H1 (cell line): ENCODE measurements around the gene ELOVL3. TPM values are rescaled to one million over a fixed set of nuclear protein-coding genes. Genes with fewer than 3 reads are reported as not detected.

Source experiments
- CTCF ChIA-PET: fragments of 300-600 bp; sonication (Branson Sonifier 250); formaldehyde crosslinking; loops from one replicate; lab custom pipeline; 2021; ENCODE audit not compliant: partially characterized antibody; lab: Charles Lee
- POLR2A ChIA-PET: fragments of 300-600 bp; sonication (Branson Sonifier 250); formaldehyde crosslinking; loops from one replicate; lab custom pipeline; 2021; ENCODE audit warnings: inconsistent platforms; ENCODE audit not compliant: partially characterized antibody; lab: Charles Lee
- DNase-seq, 2 experiments: peaks; one replicate each; pipeline versions ENCODE4 v3.0.0 to v3.0.0-alpha.2; 2010 to 2022; ENCODE audit warnings: low spot score in 2 of 2, low read depth in 1 of 2, mixed read lengths in 1 of 2
- FAIRE-seq: peaks from 2 replicates; lab custom pipeline; 2011; peaks lifted over from hg19 to GRCh38; lab: Jason Lieb, UNC
- H2AFZ ChIP-seq: 2 replicates; pipeline ENCODE4 v1.8.1; 2012; ENCODE audit warnings: low read length, inconsistent platforms
- H2AK5ac ChIP-seq: 2 replicates; pipeline ENCODE4 v1.6.1; 2013; ENCODE audit warnings: low read depth, low read length
- H2BK120ac ChIP-seq: replicated peaks from 2 replicates; pipeline ENCODE3; 2013; ENCODE audit warnings: low read depth, low read length, inconsistent platforms
- H2BK12ac ChIP-seq: 2 replicates; pipeline ENCODE4 v1.6.1; 2013; ENCODE audit warnings: low read depth, low read length
- H2BK15ac ChIP-seq: 2 replicates; pipeline ENCODE4 v1.6.1; 2013; ENCODE audit warnings: low read length
- H2BK20ac ChIP-seq: 2 replicates; pipeline ENCODE4 v1.6.1; 2013; ENCODE audit warnings: low read length
- H2BK5ac ChIP-seq: 2 replicates; pipeline ENCODE4 v1.6.1; 2013; ENCODE audit warnings: low read depth, low read length
- H3K14ac ChIP-seq: 2 replicates; pipeline ENCODE4 v1.6.1; 2013; ENCODE audit warnings: inconsistent platforms; ENCODE audit not compliant: insufficient read length
- H3K18ac ChIP-seq: 2 replicates; pipeline ENCODE4 v1.6.1; 2013; ENCODE audit warnings: low read length; ENCODE audit errors: extremely low read depth
- H3K23ac ChIP-seq: 2 replicates; pipeline ENCODE4 v1.6.1; 2013; ENCODE audit warnings: inconsistent platforms; ENCODE audit not compliant: insufficient read length
- H3K23me2 ChIP-seq: 2 replicates; pipeline ENCODE4 v1.6.1; 2013; ENCODE audit warnings: low read depth, low read length
- H3K27ac ChIP-seq: 2 replicates; pipeline ENCODE4 v1.6.1; 2011; ENCODE audit warnings: low read depth, low read length, inconsistent platforms
- H3K27me3 ChIP-seq, 4 experiments: replicated peaks in 1 of 4; 1 replicate in 1 of 4; 2 replicates in 3 of 4; pipeline versions ENCODE4 v1.6.1 to v1.8.1; 2011 to 2013; ENCODE audit warnings: low read length in 3 of 4, mild to moderate bottlenecking in 3 of 4, inconsistent platforms in 2 of 4, mixed read lengths in 2 of 4, moderate library complexity in 1 of 4; ENCODE audit not compliant: control insufficient read depth in 3 of 4, insufficient read depth in 3 of 4; ENCODE audit errors: extremely low read depth in 1 of 4
- H3K36me3 ChIP-seq, 4 experiments: 2 replicates each; pipeline versions ENCODE4 v1.6.1 to v1.8.1; 2011 to 2013; ENCODE audit warnings: mild to moderate bottlenecking in 4 of 4, low read length in 3 of 4, moderate library complexity in 2 of 4, control low read depth in 1 of 4, inconsistent platforms in 1 of 4; ENCODE audit not compliant: insufficient read depth in 4 of 4, control insufficient read depth in 2 of 4
- H3K4ac ChIP-seq: replicated peaks from 2 replicates; pipeline ENCODE3; 2013; ENCODE audit warnings: low read length, low read depth, mixed read lengths, inconsistent platforms; ENCODE audit not compliant: insufficient read length
- H3K4me1 ChIP-seq, 4 experiments: replicated peaks in 1 of 4; 1 replicate in 1 of 4; 2 replicates in 3 of 4; pipeline versions ENCODE4 v1.6.1 to v1.8.1; 2011 to 2013; ENCODE audit warnings: low read length in 3 of 4, inconsistent platforms in 2 of 4, mixed read lengths in 1 of 4; ENCODE audit not compliant: insufficient read depth in 4 of 4, control insufficient read depth in 3 of 4
- H3K4me2 ChIP-seq, 2 experiments: 2 replicates each; pipeline versions ENCODE4 v1.6.1 to v1.8.1; 2011 to 2013; ENCODE audit warnings: low read depth in 2 of 2, low read length in 2 of 2, control low read depth in 1 of 2, inconsistent platforms in 1 of 2, mild to moderate bottlenecking in 1 of 2; ENCODE audit not compliant: insufficient read depth in 1 of 2
- H3K4me3 ChIP-seq, 4 experiments: fragments of 200-600, 300-600 bp in 1 of 4; sonication (generic), shearing (Covaris generic), sonication (Bioruptor Twin) in 1 of 4; 2 replicates each; pipeline versions ENCODE4 v1.5.1 to v1.8.1; 2011 to 2016; ENCODE audit warnings: low read length in 4 of 4, low read depth in 3 of 4, control low read depth in 2 of 4, inconsistent platforms in 2 of 4, mild to moderate bottlenecking in 2 of 4, mixed read lengths in 1 of 4, moderate library complexity in 1 of 4; ENCODE audit not compliant: insufficient read depth in 2 of 4; ENCODE audit errors: extremely low read depth in 1 of 4
- H3K56ac ChIP-seq: replicated peaks from 2 replicates; pipeline ENCODE3; 2013; ENCODE audit warnings: low read depth, mild to moderate bottlenecking, mixed read lengths, low read length, inconsistent platforms; ENCODE audit not compliant: insufficient read length
- H3K79me1 ChIP-seq: 2 replicates; pipeline ENCODE4 v1.6.1; 2013; ENCODE audit warnings: low read depth, low read length, control low read depth
- H3K79me2 ChIP-seq, 2 experiments: 2 replicates each; pipeline versions ENCODE4 v1.6.1 to v1.8.1; 2012 to 2013; ENCODE audit warnings: low read length in 2 of 2, mild to moderate bottlenecking in 2 of 2, inconsistent platforms in 1 of 2; ENCODE audit not compliant: insufficient read depth in 2 of 2, control insufficient read depth in 1 of 2
- H3K9ac ChIP-seq, 4 experiments: replicated peaks in 1 of 4; 1 replicate in 1 of 4; 2 replicates in 3 of 4; pipeline versions ENCODE4 v1.6.1 to v1.8.1; 2011 to 2013; ENCODE audit warnings: low read depth in 3 of 4, low read length in 3 of 4, control low read depth in 2 of 4, mild to moderate bottlenecking in 2 of 4, moderate library complexity in 2 of 4, inconsistent platforms in 1 of 4; ENCODE audit errors: extremely low read depth in 1 of 4
- H3K9me3 ChIP-seq, 2 experiments: 2 replicates each; pipeline versions ENCODE4 v1.6.1 to v1.8.1; 2012 to 2013; ENCODE audit warnings: mild to moderate bottlenecking in 2 of 2, moderate library complexity in 2 of 2, control low read depth in 1 of 2, inconsistent platforms in 1 of 2, low read depth in 1 of 2, low read length in 1 of 2, mixed read lengths in 1 of 2; ENCODE audit not compliant: insufficient read depth in 2 of 2
- H4K20me1 ChIP-seq, 2 experiments: replicated peaks in 1 of 2; 2 replicates each; pipeline versions ENCODE3 to v1.8.1; 2011 to 2013; ENCODE audit warnings: inconsistent platforms in 2 of 2, low read length in 2 of 2, mild to moderate bottlenecking in 1 of 2; ENCODE audit not compliant: insufficient read depth in 2 of 2, control insufficient read depth in 1 of 2
- H4K5ac ChIP-seq: 2 replicates; pipeline ENCODE4 v1.6.1; 2013; ENCODE audit warnings: low read length, low read depth, mixed read lengths, inconsistent platforms; ENCODE audit not compliant: insufficient read length
- H4K8ac ChIP-seq: 2 replicates; pipeline ENCODE4 v1.8.0; 2013; ENCODE audit warnings: mild to moderate bottlenecking, moderate library complexity, low read length, inconsistent platforms; ENCODE audit not compliant: insufficient read depth; ENCODE audit errors: extremely low read depth
- H4K91ac ChIP-seq: replicated peaks from 2 replicates; pipeline ENCODE3; 2013; ENCODE audit warnings: low read length, mixed read lengths, inconsistent platforms; ENCODE audit not compliant: insufficient read length
- ASH2L ChIP-seq: fragments of 200-600, 300-600 bp; sonication (generic); IDR thresholded peaks from one replicate; pipeline ENCODE4 v1.7.1; 2017; ENCODE audit warnings: low read length
- CBX5 ChIP-seq: fragments of 300-800, 300-1000 bp; sonication (generic); IDR thresholded peaks from 2 replicates; pipeline ENCODE4 v1.7.1; 2016; ENCODE audit warnings: antibody characterized with exemption, low read length, low read depth
- EGR1 ChIP-seq: IDR thresholded peaks from 2 replicates; pipeline ENCODE4 v1.6.1; 2011; ENCODE audit warnings: low read depth, low read length, borderline replicate concordance
- EZH2 ChIP-seq: fragments of 200-600 bp; sonication (generic); IDR thresholded peaks from 2 replicates; pipeline ENCODE4 v1.7.1; 2012; ENCODE audit warnings: low read depth, mild to moderate bottlenecking, moderate library complexity, low read length, inconsistent platforms; ENCODE audit not compliant: severe bottlenecking
- HDAC6 ChIP-seq: IDR thresholded peaks from one replicate; pipeline ENCODE4 v1.7.1; 2012; ENCODE audit warnings: low read depth, mild to moderate bottlenecking, inconsistent platforms, low read length, moderate library complexity
- KDM4A ChIP-seq: IDR thresholded peaks from one replicate; pipeline ENCODE4 v1.7.1; 2012; ENCODE audit warnings: low read depth, mild to moderate bottlenecking, moderate library complexity, low read length, inconsistent platforms; ENCODE audit not compliant: severe bottlenecking
- KDM5A ChIP-seq: fragments of 200-600 bp; IDR thresholded peaks from 2 replicates; pipeline ENCODE4 v1.7.1; 2012; ENCODE audit warnings: mild to moderate bottlenecking, low read length, inconsistent platforms, mixed read lengths
- MAFK ChIP-seq: IDR thresholded peaks from 2 replicates; pipeline ENCODE4 v1.6.1; 2012; ENCODE audit warnings: low read depth, mild to moderate bottlenecking, improper control_type of control experiment, low read length
- NRF1 ChIP-seq: IDR thresholded peaks from 2 replicates; pipeline ENCODE4 v1.6.1; 2011; ENCODE audit warnings: mild to moderate bottlenecking, low read depth, low read length, improper control_type of control experiment
- POU5F1 ChIP-seq: IDR thresholded peaks from 2 replicates; pipeline ENCODE4 v1.6.1; 2011; ENCODE audit warnings: low read depth, mild to moderate bottlenecking, low read length, moderate library complexity
- RBBP5 ChIP-seq: IDR thresholded peaks from 2 replicates; pipeline ENCODE4 v1.7.1; 2012; ENCODE audit warnings: low read depth, mild to moderate bottlenecking, inconsistent platforms, low read length, moderate library complexity, borderline replicate concordance
- SAP30 ChIP-seq: fragments of 300-600 bp; sonication (generic); IDR thresholded peaks from 2 replicates; pipeline ENCODE4 v1.7.1; 2012; ENCODE audit warnings: low read length, moderate library complexity, mild to moderate bottlenecking, inconsistent platforms; ENCODE audit not compliant: insufficient read depth, insufficient replicate concordance
- SIRT6 ChIP-seq: IDR thresholded peaks from one replicate; pipeline ENCODE4 v1.7.1; 2012; ENCODE audit warnings: low read length, inconsistent platforms
- SIX5 ChIP-seq: IDR thresholded peaks from 2 replicates; pipeline ENCODE4 v1.6.1; 2011; ENCODE audit warnings: mild to moderate bottlenecking, low read depth, low read length
- YY1 ChIP-seq: IDR thresholded peaks from 2 replicates; pipeline ENCODE4 v1.6.1; 2011; ENCODE audit warnings: low read depth, mild to moderate bottlenecking, low read length
- WGBS, 2 experiments: shearing (Covaris generic) in 1 of 2; methylation state at CpG; one replicate each; pipeline versions ENCODE4 v1.1.6 to v1.1.7; 2013 to 2015; ENCODE audit warnings: low lambda C conversion rate in 2 of 2, mixed read lengths in 2 of 2, inconsistent platforms in 1 of 2, low coverage in 1 of 2, missing lambda C conversion rate in 1 of 2; ENCODE audit not compliant: insufficient replicate concordance in 2 of 2, insufficient coverage in 1 of 2, insufficient read length in 1 of 2; ENCODE audit errors: extremely low coverage in 1 of 2, missing lambda C conversion rate in 1 of 2; 5-methylcytosine and 5-hydroxymethylcytosine counted together
- polyA plus RNA-seq, 7 experiments: library from polyadenylated mRNA; depleted of rRNA in 3 of 7; stranded (reverse) in 5 of 7; unstranded in 2 of 7; fragments of >200 nt in 5 of 7; fragments of 200-250 nt in 2 of 7; gene quantifications; 1 replicate in 5 of 7; 2 replicates in 1 of 7; 4 replicates in 1 of 7; pipeline versions ENCODE4 v1.2.1 to v1.2.3, GENCODE V29; 2011 to 2013; ENCODE audit warnings: missing spikeins in 2 of 7, mixed read lengths in 2 of 7
- total RNA-seq: library from RNA; stranded (reverse); fragmentation: NEBNext Ultra II Directional; extraction: Animal tissue kit (Norgen Biotek cat#: 25700); gene quantifications from 2 replicates; pipeline ENCODE4 v1.2.1, GENCODE V29; 2021

The ELOVL3 gene
- total and polyA plus RNA-seq, 2 of the 8 experiments (the other 6 are each of a cell fraction or from before 2014, with no cell fraction given): 0.27 TPM; not detected in 1

DNA sequence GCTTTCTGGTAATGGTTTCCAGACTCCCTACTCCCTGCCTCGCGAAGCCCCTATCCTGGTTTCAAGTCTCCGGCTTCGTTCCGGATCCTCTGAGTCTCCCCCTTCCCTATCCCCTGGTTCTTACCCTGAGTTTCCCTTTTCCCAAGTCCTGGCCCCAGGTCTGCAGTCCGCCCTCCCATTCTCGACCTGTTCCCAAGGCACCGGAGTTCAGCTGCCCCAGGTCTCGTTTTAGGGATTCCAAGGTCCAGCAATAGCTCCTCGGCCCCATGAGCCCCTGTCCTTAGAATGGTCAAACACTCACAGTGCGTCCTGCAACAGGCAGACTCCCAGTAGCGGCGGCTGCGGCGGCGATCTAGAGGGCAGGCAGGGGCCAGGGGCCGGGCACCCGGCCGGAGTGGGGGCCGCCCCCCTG, 14.9 kb downstream of the ELOVL3 start:
- Histone ChIP-seq H3K4me3 (peak overlapping the region; percentile 33 to 64 (median 56)), H2BK15ac (no peak overlapping the region), H4K8ac (no peak overlapping the region; the same call in 1 of the 2 replicates), H2AFZ (no peak overlapping the region), H3K36me3 (no peaks in the 10 kb centered on the region; a peak in 1 of 8 replicates), H4K20me1 (peaks cover 0 to 9% of the 10 kb centered on the region in 2 experiments), H2BK12ac (no peak overlapping the region), H3K23me2 (peaks cover 12% of the 10 kb centered on the region), H3K18ac (no peak overlapping the region), H3K4me1 (peaks cover 0 to 17% (median 7%) of the 10 kb centered on the region in 4 experiments), H4K91ac (no peak overlapping the region), H3K4me2 (peak overlapping the region; percentile 84 to 91), H3K9me3 (no peaks in the 10 kb centered on the region), H3K27me3 (peaks cover 48 to 73% (median 63%) of the 10 kb centered on the region in 4 experiments), H3K4ac (no peak overlapping the region), H3K79me2 (peaks cover 0 to 3% of the 10 kb centered on the region in 2 experiments; a peak in 1 of 4 replicates), H3K9ac (no peak overlapping the region), H3K56ac (no peak overlapping the region), H2BK120ac (no peak overlapping the region), H2AK5ac (no peak overlapping the region), H3K23ac (no peak overlapping the region), H4K5ac (no peak overlapping the region), H3K14ac (no peak overlapping the region), H3K79me1 (peaks cover under 1% of the 10 kb centered on the region; the same call in 1 of the 2 replicates), H2BK20ac (no peak overlapping the region), H2BK5ac (no peak overlapping the region), H3K27ac (no peak overlapping the region)
- no peak for FAIRE-seq
- no peak for DNase-seq
- ChIA-PET POLR2A (interaction anchor here (0.6 to 2.1 kb wide), 4 partner anchors 10 to 111 kb away, joined by 3 to 15 read pairs (median 3); no protein-coding TSS in a partner anchor), CTCF (interaction anchor here (0.6 to 24.6 kb wide), 10 partner anchors 10 to 326 kb away, joined by 3 to 862 read pairs (median 4); no protein-coding TSS in a partner anchor)
- 2% methylated on average over 12 of the region's 20 CpGs; no CpG with 5 or more reads in 1 of the 2 experiments for WGBS, 2 experiments
- TF ChIP-seq HDAC6: no peak
- no peak for TF ChIP-seq ASH2L
- peak; percentile 92 for TF ChIP-seq KDM4A
- TF ChIP-seq SIRT6: no peak
- TF ChIP-seq EGR1: no peak
- TF ChIP-seq KDM5A: no peak
- no peak for TF ChIP-seq RBBP5
- TF ChIP-seq MAFK: no peak
- no peak for TF ChIP-seq SAP30
- TF ChIP-seq POU5F1: no peak
- TF ChIP-seq NRF1: no peak
- TF ChIP-seq YY1: no peak
- TF ChIP-seq SIX5: no peak
- TF ChIP-seq CBX5: no peak
- TF ChIP-seq EZH2: peak; percentile 54
